MCF 10A (cell line): Measurements from ENCODE around the gene TOMM20L. TPM values are rescaled to one million over a fixed set of nuclear protein-coding genes. Genes with fewer than 3 reads are reported as not detected.
"Not testable (repeated sequence)": the region's sequence is repeated elsewhere in the genome, so short reads cannot be mapped to it uniquely, and the experiment has no call there.

Source experiments
- BruUV-seq: library from RNA; stranded (reverse); fragments of 400-500 nt; replicated peaks from 2 replicates; lab custom pipeline; 2021; lab: Mats Ljungman, UMichigan
- CTCF ChIA-PET: fragments of 300-600 bp; sonication (Branson Sonifier 250); formaldehyde crosslinking; extraction: SDS; loops from one replicate; lab custom pipeline; 2021; ENCODE audit warnings: antibody characterized with exemption, inconsistent platforms; lab: Yijun Ruan, JAX
- POLR2A ChIA-PET: fragments of 300-600, 350-650 bp; sonication (Branson Sonifier 250); formaldehyde crosslinking; extraction: SDS; loops from one replicate; lab custom pipeline; 2020; ENCODE audit warnings: antibody characterized with exemption, inconsistent platforms; lab: Yijun Ruan, JAX
- DNase-seq: peaks from one replicate; pipeline ENCODE4 v3.0.0-alpha.2; 2018; ENCODE audit not compliant: unreplicated experiment
- H3K27ac Mint-ChIP-seq: one replicate; pipeline ENCODE4 v1.8.0; 2022; ENCODE audit warnings: mild to moderate bottlenecking, low read depth, mixed read lengths; ENCODE audit not compliant: unreplicated experiment
- H3K27me3 Mint-ChIP-seq: one replicate; pipeline ENCODE4 v1.8.0; 2022; ENCODE audit warnings: mixed read lengths; ENCODE audit not compliant: insufficient read depth, unreplicated experiment
- H3K36me3 Mint-ChIP-seq: one replicate; pipeline ENCODE4 v1.8.0; 2022; ENCODE audit warnings: mild to moderate bottlenecking, moderate library complexity, mixed read lengths; ENCODE audit not compliant: insufficient read depth, unreplicated experiment
- H3K4me1 Mint-ChIP-seq: one replicate; pipeline ENCODE4 v1.8.0; 2022; ENCODE audit warnings: mixed read lengths; ENCODE audit not compliant: insufficient read depth, unreplicated experiment
- H3K4me3 Mint-ChIP-seq: one replicate; pipeline ENCODE4 v1.8.0; 2022; ENCODE audit warnings: mild to moderate bottlenecking, moderate library complexity, mixed read lengths; ENCODE audit not compliant: unreplicated experiment
- H3K9me3 Mint-ChIP-seq: one replicate; pipeline ENCODE4 v1.8.0; 2022; ENCODE audit warnings: mixed read lengths; ENCODE audit not compliant: unreplicated experiment
- CTCF ChIP-seq: fragments of 200-600 bp; IDR thresholded peaks from one replicate; pipeline ENCODE4 v1.8.0; 2022; ENCODE audit warnings: antibody characterized with exemption, mild to moderate bottlenecking; ENCODE audit not compliant: unreplicated experiment
- intact Hi-C: fragments of 100-400 bp; cut with micrococcal nuclease; formaldehyde crosslinking; loops from 2 replicates; pipeline ENCODE4 v1.14.1; 2022
- total RNA-seq: library from RNA; stranded (reverse); gene quantifications from 2 replicates; pipeline ENCODE4 v1.2.3, GENCODE V29; 2022

Gene TOMM20L
- total RNA-seq, 1 experiment from 2014 or later: not detected

GRCh38 chr14:58356268-58356667, 39.5 kb upstream of the TOMM20L start:
- intact Hi-C loops: no loop called here
- H3K27me3 Mint-ChIP-seq: no peaks in the 10 kb centered on the region
- POLR2A ChIA-PET: no interaction called here
- TF ChIP-seq CTCF: no peak
- H3K9me3 Mint-ChIP-seq: no peaks in the 10 kb centered on the region
- DNase-seq: no peak
- BruUV-seq: no TSS peak
- peaks cover 9% of the 10 kb centered on the region for H3K4me1 Mint-ChIP-seq
- CTCF ChIA-PET: interaction anchor here (0.6 kb wide), 1 partner anchor 39 kb away, joined by 3 read pairs; no protein-coding TSS in a partner anchor
- no peak overlapping the region for H3K4me3 Mint-ChIP-seq
- H3K36me3 Mint-ChIP-seq: peaks cover 56% of the 10 kb centered on the region
- no peak overlapping the region for H3K27ac Mint-ChIP-seq

- not testable (repeated sequence) for H3K27ac Mint-ChIP-seq, BruUV-seq, H3K4me1 Mint-ChIP-seq, H3K27me3 Mint-ChIP-seq, H3K9me3 Mint-ChIP-seq, H3K4me3 Mint-ChIP-seq, DNase-seq
- peaks cover 65% of the 10 kb centered on the region for H3K36me3 Mint-ChIP-seq
- CTCF ChIA-PET: interaction anchor here (0.7 to 1.4 kb wide), 5 partner anchors 10 to 195 kb away, joined by 3 to 7 read pairs (median 5); no protein-coding TSS in a partner anchor
- intact Hi-C loops: loop anchor here (1.0 to 5.0 kb wide), 2 partner anchors 65 to 254 kb away; partner anchors contain the start of gene ARID4A
- POLR2A ChIA-PET: interaction anchor here (0.8 kb wide), 1 partner anchor 93 kb away, joined by 3 read pairs; no protein-coding TSS in a partner anchor
Measured at GRCh38 chr14:58362272-58362671, 33.5 kb upstream of the TOMM20L start.

- peak; percentile 49 for DNase-seq
- BruUV-seq: no TSS peak
- ChIA-PET CTCF (interaction anchor here (0.7 to 1.4 kb wide), 6 partner anchors 9 to 196 kb away, joined by 3 to 7 read pairs (median 4); no protein-coding TSS in a partner anchor), POLR2A (no interaction called here)
- Mint-ChIP-seq H3K9me3 (no peaks in the 10 kb centered on the region), H3K27me3 (no peaks in the 10 kb centered on the region), H3K27ac (no peak overlapping the region), H3K4me3 (no peak overlapping the region), H3K36me3 (peaks cover 68% of the 10 kb centered on the region), H3K4me1 (no peaks in the 10 kb centered on the region)
- peak; percentile 20 for TF ChIP-seq CTCF
- intact Hi-C loops: loop anchor here (1.0 to 5.0 kb wide), 2 partner anchors 66 to 255 kb away; partner anchors contain the start of gene ARID4A
Measured at GRCh38 chr14:58362798-58363412, 32.8 kb upstream of the TOMM20L start.

GRCh38 chr14:58364316-58364715, 31.4 kb upstream of the TOMM20L start:
- ChIA-PET CTCF (interaction anchor here (0.7 kb wide), 1 partner anchor 34 kb away, joined by 3 read pairs; no protein-coding TSS in a partner anchor), POLR2A (interaction anchor here (0.7 kb wide), 1 partner anchor 65 kb away, joined by 3 read pairs; no protein-coding TSS in a partner anchor)
- no peak for TF ChIP-seq CTCF
- intact Hi-C loops: loop anchor here (5.0 kb wide), 1 partner anchor 67 kb away; the partner anchor contains the start of gene ARID4A
- no peaks in the 10 kb centered on the region for H3K4me1 Mint-ChIP-seq
- H3K27ac Mint-ChIP-seq: no peak overlapping the region
- no peaks in the 10 kb centered on the region for H3K27me3 Mint-ChIP-seq
- H3K9me3 Mint-ChIP-seq: no peaks in the 10 kb centered on the region
- peaks cover 69% of the 10 kb centered on the region for H3K36me3 Mint-ChIP-seq
- no peak for DNase-seq
- TSS peak; percentile 57 for BruUV-seq
- H3K4me3 Mint-ChIP-seq: no peak overlapping the region
